HepG2 (cell line): Measurements from ENCODE around the gene HENMT1. TPM values are rescaled to one million over a fixed set of nuclear protein-coding genes. Genes with fewer than 3 reads are reported as not detected.

ENCODE experiments used
- ATAC-seq: fragments of 200-7000 bp; cut with Tn5 transposase; 3 replicates; pipeline ENCODE4 v1.9.1; 2020; ENCODE audit warnings: mild to moderate bottlenecking, moderate library complexity
- BruUV-seq: library from RNA; stranded (reverse); fragments of 400-500 nt; replicated peaks from 2 replicates; lab custom pipeline; 2021; lab: Mats Ljungman, UMichigan
- CTCF ChIA-PET: fragments of 300-600 bp; formaldehyde crosslinking; extraction: SDS; loops from one replicate; lab custom pipeline; 2021; ENCODE audit warnings: low total read pairs, inconsistent platforms, low intra/inter-chr PET ratio; lab: Yijun Ruan, JAX
- POLR2A ChIA-PET: fragments of 350-600 bp; sonication (Branson Sonifier 250); formaldehyde crosslinking; loops from one replicate; lab custom pipeline; 2020; ENCODE audit warnings: antibody characterized with exemption, inconsistent platforms; lab: Yijun Ruan, JAX
- DNase-seq: peaks from one replicate; pipeline ENCODE4 v3.0.0-alpha.2; 2015; ENCODE audit warnings: low spot score
- FAIRE-seq: peaks from 3 replicates; lab custom pipeline; 2011; peaks lifted over from hg19 to GRCh38; lab: Jason Lieb, UNC
- H2AFZ ChIP-seq: one replicate; pipeline ENCODE4 v1.6.1; 2011; ENCODE audit warnings: low read length, inconsistent platforms
- H3K27ac ChIP-seq: fragments of 300-600 bp; 3 replicates; pipeline ENCODE4 v1.8.0; 2011; ENCODE audit warnings: mixed run types, mild to moderate bottlenecking, mixed read lengths, low read length, inconsistent platforms; ENCODE audit not compliant: insufficient read depth; ENCODE audit errors: extremely low read length
- H3K27me3 ChIP-seq, 2 experiments: fragments of 200-600 bp in 1 of 2; 2 replicates in 1 of 2; 3 replicates in 1 of 2; pipeline versions ENCODE4 v1.6.0 to v1.8.0; 2011; ENCODE audit warnings: low read length in 2 of 2, mild to moderate bottlenecking in 2 of 2, moderate library complexity in 2 of 2, inconsistent platforms in 1 of 2; ENCODE audit not compliant: insufficient read depth in 2 of 2, control insufficient read depth in 1 of 2
- H3K36me3 ChIP-seq, 2 experiments: fragments of 200-600 bp in 1 of 2; replicated peaks in 1 of 2; 2 replicates in 1 of 2; 3 replicates in 1 of 2; pipeline versions ENCODE4 v1.5.1 to v1.8.0; 2011; ENCODE audit warnings: low read length in 2 of 2, inconsistent platforms in 1 of 2; ENCODE audit not compliant: insufficient read depth in 2 of 2, control insufficient read depth in 1 of 2
- H3K4me1 ChIP-seq: 2 replicates; pipeline ENCODE4 v1.5.1; 2012; ENCODE audit warnings: low read length, inconsistent platforms; ENCODE audit not compliant: insufficient read depth
- H3K4me2 ChIP-seq: 2 replicates; pipeline ENCODE4 v1.6.0; 2011; ENCODE audit warnings: low read depth, low read length, inconsistent platforms
- H3K4me3 ChIP-seq, 3 experiments: fragments of 200-600 bp in 1 of 3; sonication (generic), shearing (Covaris generic) in 1 of 3; replicated peaks in 1 of 3; 2 replicates each; pipeline ENCODE4 v1.5.1; 2011 to 2016; ENCODE audit warnings: low read length in 3 of 3, inconsistent platforms in 2 of 3, low read depth in 2 of 3, mild to moderate bottlenecking in 2 of 3, control low read depth in 1 of 3, mixed read lengths in 1 of 3; ENCODE audit not compliant: insufficient read depth in 1 of 3
- H3K79me2 ChIP-seq: one replicate; pipeline ENCODE4 v1.6.1; 2011; ENCODE audit warnings: low read length, inconsistent platforms; ENCODE audit not compliant: insufficient read depth
- H3K9ac ChIP-seq: 2 replicates; pipeline ENCODE4 v1.6.0; 2011; ENCODE audit warnings: mild to moderate bottlenecking, low read depth, low read length, inconsistent platforms; ENCODE audit not compliant: insufficient read depth
- H3K9me3 ChIP-seq: 2 replicates; pipeline ENCODE4 v1.5.1; 2012; ENCODE audit warnings: mild to moderate bottlenecking, low read length
- H4K20me1 ChIP-seq: 2 replicates; pipeline ENCODE4 v1.6.0; 2011; ENCODE audit warnings: inconsistent platforms, mild to moderate bottlenecking, low read length, moderate library complexity; ENCODE audit not compliant: insufficient read depth
- ELK4 ChIP-seq: sonication (generic); formaldehyde crosslinking; IDR thresholded peaks from 2 replicates; pipeline ENCODE4 v1.9.0; 2021; ENCODE audit warnings: missing genetic modification reagents, borderline replicate concordance
- STAT6 ChIP-seq: sonication (generic); formaldehyde crosslinking; IDR thresholded peaks from 2 replicates; pipeline ENCODE4 v1.4.0; 2020; ENCODE audit warnings: missing genetic modification reagents, mild to moderate bottlenecking, borderline replicate concordance
- ZBTB40 ChIP-seq, 2 experiments: fragments of 450-650 bp in 1 of 2; sonication (generic) in 1 of 2; formaldehyde crosslinking in 1 of 2; IDR thresholded peaks; 2 replicates each; pipeline versions ENCODE4 v1.6.1 to v1.8.0; 2016 to 2022; ENCODE audit warnings: antibody characterized with exemption in 1 of 2, mild to moderate bottlenecking in 1 of 2, missing genetic modification reagents in 1 of 2
- ZNF225 ChIP-seq: sonication (generic); formaldehyde crosslinking; IDR thresholded peaks from 2 replicates; pipeline ENCODE4 v1.4.0; 2020; ENCODE audit warnings: mild to moderate bottlenecking, missing genetic modification reagents
- ZNF503 ChIP-seq: sonication (generic); formaldehyde crosslinking; IDR thresholded peaks from 2 replicates; pipeline ENCODE4 v1.4.0; 2020; ENCODE audit warnings: missing genetic modification reagents
- WGBS: methylation state at CpG from one replicate; pipeline ENCODE4 v1.1.6; 2017; ENCODE audit warnings: low lambda C conversion rate; 5-methylcytosine and 5-hydroxymethylcytosine counted together
- in situ Hi-C: cut with HindIII; loops from 2 replicates; pipeline ENCODE4 v1.10.0; 2017; ENCODE audit warnings: low pct_unique_long_range_greater_than_20kb; ENCODE audit not compliant: extremely low pct_ligation_motif_present
- intact Hi-C: fragments of 100-400 bp; cut with micrococcal nuclease; formaldehyde crosslinking; loops from one replicate; pipeline ENCODE4 v1.10.0; 2022; ENCODE audit not compliant: unreplicated experiment
- polyA plus RNA-seq, 8 experiments: library from polyadenylated mRNA; depleted of rRNA in 3 of 8; stranded (reverse) in 7 of 8; unstranded in 1 of 8; fragments of >200 nt; fragmentation: Illumina TruSeq in 4 of 8; extraction: Trizol in 4 of 8; gene quantifications; 2 replicates each; pipeline versions ENCODE4 v1.2.1 to v1.2.3, GENCODE V29; 2011 to 2016; ENCODE audit warnings: low read depth in 4 of 8, missing spikeins in 1 of 8, mixed read lengths in 1 of 8; ENCODE audit not compliant: insufficient read depth in 1 of 8
- total RNA-seq, 5 experiments: library from RNA; depleted of rRNA; stranded (reverse); fragments of >200 nt; fragmentation: Illumina TruSeq; extraction: Trizol; gene quantifications; 2 replicates each; pipeline ENCODE4 v1.2.3, GENCODE V29; 2016; ENCODE audit warnings: low read depth in 1 of 5

The HENMT1 gene
- total and polyA plus RNA-seq, 2 of the 13 experiments (the other 11 are each of a cell fraction or from before 2014, with no cell fraction given), result not detected

GRCh38 chr1:108691942-108692723, 31.2 kb upstream of the HENMT1 start, which contains the start of gene PRPF38B:
Gene PRPF38B, plus strand, starts transcription at chr1:108692310. Its CDS starts 282 bp downstream, at chr1:108692592.
- Histone ChIP-seq H3K9ac (peak within 1 kb of the TSS; percentile 89), H4K20me1 (peaks cover 25% of the 10 kb centered on the region), H3K4me1 (peaks cover 45% of the 10 kb centered on the region), H3K79me2 (peaks cover 48% of the 10 kb centered on the region), H3K36me3 (peaks cover 4 to 18% of the 10 kb centered on the region in 2 experiments; a peak in 4 of 5 replicates), H3K4me3 (peak within 1 kb of the TSS; percentile 87 to 95 (median 93)), H3K4me2 (peak within 1 kb of the TSS; percentile 81), H3K9me3 (no peaks in the 10 kb centered on the region), H3K27me3 (no peaks in the 10 kb centered on the region; a peak in 1 of 5 replicates), H3K27ac (peak within 1 kb of the TSS; percentile 94), H2AFZ (peak within 1 kb of the TSS; percentile 37)
- BruUV-seq, result no TSS peak
- POLR2A ChIA-PET, result interaction anchor here (0.9 to 2.1 kb wide), 16 partner anchors 10 to 492 kb away, joined by 3 to 28 read pairs (median 4); partner anchors contain the start of genes EEIG2, GPSM2 and SLC25A24
- peak; percentile 96 for ATAC-seq
- DNase-seq, result peak; percentile 87
- intact Hi-C loops, result loop anchor here (2.0 to 5.0 kb wide), 2 partner anchors 45 to 130 kb away; partner anchors contain the start of gene EEIG2
- CTCF ChIA-PET, result no interaction called here
- in situ Hi-C loops, result no loop called here
- under 1% methylated on average over 24 of the region's 59 CpGs for WGBS
- FAIRE-seq, result peak; percentile 83
- peak; percentile 48; the same call in 1 of the 2 replicates for TF ChIP-seq ZNF225 (CRISPR knock-in tag)
- no peak for TF ChIP-seq ZBTB40 (IDR thresholded peaks at IDR 0.05)
- peak; percentile 73 for TF ChIP-seq ZBTB40 (CRISPR knock-in tag; IDR thresholded peaks at IDR 0.05)
- 0 out of 2 replicates have a peak, but pooled peaks have one; percentile 60 for TF ChIP-seq ZNF503
- TF ChIP-seq ELK4, result no peak
- no peak; the same call in 1 of the 2 replicates for TF ChIP-seq STAT6 (CRISPR knock-in tag)
